H1 (cell line): Measurements from ENCODE around the gene RAB34. TPM values are rescaled to one million over a fixed set of nuclear protein-coding genes. Genes with fewer than 3 reads are reported as not detected.

Experiments
- CTCF ChIA-PET: fragments of 300-600 bp; sonication (Branson Sonifier 250); formaldehyde crosslinking; loops from one replicate; lab custom pipeline; 2021; ENCODE audit not compliant: partially characterized antibody; lab: Charles Lee
- POLR2A ChIA-PET: fragments of 300-600 bp; sonication (Branson Sonifier 250); formaldehyde crosslinking; loops from one replicate; lab custom pipeline; 2021; ENCODE audit warnings: inconsistent platforms; ENCODE audit not compliant: partially characterized antibody; lab: Charles Lee
- DNase-seq, 2 experiments: peaks; one replicate each; pipeline versions ENCODE4 v3.0.0 to v3.0.0-alpha.2; 2010 to 2022; ENCODE audit warnings: low spot score in 2 of 2, low read depth in 1 of 2, mixed read lengths in 1 of 2
- FAIRE-seq: peaks from 2 replicates; lab custom pipeline; 2011; peaks lifted over from hg19 to GRCh38; lab: Jason Lieb, UNC
- H2AFZ ChIP-seq: 2 replicates; pipeline ENCODE4 v1.8.1; 2012; ENCODE audit warnings: low read length, inconsistent platforms
- H2AK5ac ChIP-seq: 2 replicates; pipeline ENCODE4 v1.6.1; 2013; ENCODE audit warnings: low read depth, low read length
- H2BK120ac ChIP-seq: replicated peaks from 2 replicates; pipeline ENCODE3; 2013; ENCODE audit warnings: low read depth, low read length, inconsistent platforms
- H2BK12ac ChIP-seq: 2 replicates; pipeline ENCODE4 v1.6.1; 2013; ENCODE audit warnings: low read depth, low read length
- H2BK15ac ChIP-seq: 2 replicates; pipeline ENCODE4 v1.6.1; 2013; ENCODE audit warnings: low read length
- H2BK20ac ChIP-seq: 2 replicates; pipeline ENCODE4 v1.6.1; 2013; ENCODE audit warnings: low read length
- H2BK5ac ChIP-seq: 2 replicates; pipeline ENCODE4 v1.6.1; 2013; ENCODE audit warnings: low read depth, low read length
- H3K14ac ChIP-seq: 2 replicates; pipeline ENCODE4 v1.6.1; 2013; ENCODE audit warnings: inconsistent platforms; ENCODE audit not compliant: insufficient read length
- H3K18ac ChIP-seq: 2 replicates; pipeline ENCODE4 v1.6.1; 2013; ENCODE audit warnings: low read length; ENCODE audit errors: extremely low read depth
- H3K23ac ChIP-seq: 2 replicates; pipeline ENCODE4 v1.6.1; 2013; ENCODE audit warnings: inconsistent platforms; ENCODE audit not compliant: insufficient read length
- H3K23me2 ChIP-seq: 2 replicates; pipeline ENCODE4 v1.6.1; 2013; ENCODE audit warnings: low read depth, low read length
- H3K27ac ChIP-seq: 2 replicates; pipeline ENCODE4 v1.6.1; 2011; ENCODE audit warnings: low read depth, low read length, inconsistent platforms
- H3K27me3 ChIP-seq, 4 experiments: replicated peaks in 1 of 4; 1 replicate in 1 of 4; 2 replicates in 3 of 4; pipeline versions ENCODE4 v1.6.1 to v1.8.1; 2011 to 2013; ENCODE audit warnings: low read length in 3 of 4, mild to moderate bottlenecking in 3 of 4, inconsistent platforms in 2 of 4, mixed read lengths in 2 of 4, moderate library complexity in 1 of 4; ENCODE audit not compliant: control insufficient read depth in 3 of 4, insufficient read depth in 3 of 4; ENCODE audit errors: extremely low read depth in 1 of 4
- H3K36me3 ChIP-seq, 4 experiments: 2 replicates each; pipeline versions ENCODE4 v1.6.1 to v1.8.1; 2011 to 2013; ENCODE audit warnings: mild to moderate bottlenecking in 4 of 4, low read length in 3 of 4, moderate library complexity in 2 of 4, control low read depth in 1 of 4, inconsistent platforms in 1 of 4; ENCODE audit not compliant: insufficient read depth in 4 of 4, control insufficient read depth in 2 of 4
- H3K4ac ChIP-seq: replicated peaks from 2 replicates; pipeline ENCODE3; 2013; ENCODE audit warnings: low read length, low read depth, mixed read lengths, inconsistent platforms; ENCODE audit not compliant: insufficient read length
- H3K4me1 ChIP-seq, 4 experiments: replicated peaks in 1 of 4; 1 replicate in 1 of 4; 2 replicates in 3 of 4; pipeline versions ENCODE4 v1.6.1 to v1.8.1; 2011 to 2013; ENCODE audit warnings: low read length in 3 of 4, inconsistent platforms in 2 of 4, mixed read lengths in 1 of 4; ENCODE audit not compliant: insufficient read depth in 4 of 4, control insufficient read depth in 3 of 4
- H3K4me2 ChIP-seq, 2 experiments: 2 replicates each; pipeline versions ENCODE4 v1.6.1 to v1.8.1; 2011 to 2013; ENCODE audit warnings: low read depth in 2 of 2, low read length in 2 of 2, control low read depth in 1 of 2, inconsistent platforms in 1 of 2, mild to moderate bottlenecking in 1 of 2; ENCODE audit not compliant: insufficient read depth in 1 of 2
- H3K4me3 ChIP-seq, 4 experiments: fragments of 200-600, 300-600 bp in 1 of 4; sonication (generic), shearing (Covaris generic), sonication (Bioruptor Twin) in 1 of 4; 2 replicates each; pipeline versions ENCODE4 v1.5.1 to v1.8.1; 2011 to 2016; ENCODE audit warnings: low read length in 4 of 4, low read depth in 3 of 4, control low read depth in 2 of 4, inconsistent platforms in 2 of 4, mild to moderate bottlenecking in 2 of 4, mixed read lengths in 1 of 4, moderate library complexity in 1 of 4; ENCODE audit not compliant: insufficient read depth in 2 of 4; ENCODE audit errors: extremely low read depth in 1 of 4
- H3K56ac ChIP-seq: replicated peaks from 2 replicates; pipeline ENCODE3; 2013; ENCODE audit warnings: low read depth, mild to moderate bottlenecking, mixed read lengths, low read length, inconsistent platforms; ENCODE audit not compliant: insufficient read length
- H3K79me1 ChIP-seq: 2 replicates; pipeline ENCODE4 v1.6.1; 2013; ENCODE audit warnings: low read depth, low read length, control low read depth
- H3K79me2 ChIP-seq, 2 experiments: 2 replicates each; pipeline versions ENCODE4 v1.6.1 to v1.8.1; 2012 to 2013; ENCODE audit warnings: low read length in 2 of 2, mild to moderate bottlenecking in 2 of 2, inconsistent platforms in 1 of 2; ENCODE audit not compliant: insufficient read depth in 2 of 2, control insufficient read depth in 1 of 2
- H3K9ac ChIP-seq, 4 experiments: replicated peaks in 1 of 4; 1 replicate in 1 of 4; 2 replicates in 3 of 4; pipeline versions ENCODE4 v1.6.1 to v1.8.1; 2011 to 2013; ENCODE audit warnings: low read depth in 3 of 4, low read length in 3 of 4, control low read depth in 2 of 4, mild to moderate bottlenecking in 2 of 4, moderate library complexity in 2 of 4, inconsistent platforms in 1 of 4; ENCODE audit errors: extremely low read depth in 1 of 4
- H3K9me3 ChIP-seq, 2 experiments: 2 replicates each; pipeline versions ENCODE4 v1.6.1 to v1.8.1; 2012 to 2013; ENCODE audit warnings: mild to moderate bottlenecking in 2 of 2, moderate library complexity in 2 of 2, control low read depth in 1 of 2, inconsistent platforms in 1 of 2, low read depth in 1 of 2, low read length in 1 of 2, mixed read lengths in 1 of 2; ENCODE audit not compliant: insufficient read depth in 2 of 2
- H4K20me1 ChIP-seq, 2 experiments: replicated peaks in 1 of 2; 2 replicates each; pipeline versions ENCODE3 to v1.8.1; 2011 to 2013; ENCODE audit warnings: inconsistent platforms in 2 of 2, low read length in 2 of 2, mild to moderate bottlenecking in 1 of 2; ENCODE audit not compliant: insufficient read depth in 2 of 2, control insufficient read depth in 1 of 2
- H4K5ac ChIP-seq: 2 replicates; pipeline ENCODE4 v1.6.1; 2013; ENCODE audit warnings: low read length, low read depth, mixed read lengths, inconsistent platforms; ENCODE audit not compliant: insufficient read length
- H4K8ac ChIP-seq: 2 replicates; pipeline ENCODE4 v1.8.0; 2013; ENCODE audit warnings: mild to moderate bottlenecking, moderate library complexity, low read length, inconsistent platforms; ENCODE audit not compliant: insufficient read depth; ENCODE audit errors: extremely low read depth
- H4K91ac ChIP-seq: replicated peaks from 2 replicates; pipeline ENCODE3; 2013; ENCODE audit warnings: low read length, mixed read lengths, inconsistent platforms; ENCODE audit not compliant: insufficient read length
- ASH2L ChIP-seq: fragments of 200-600, 300-600 bp; sonication (generic); IDR thresholded peaks from one replicate; pipeline ENCODE4 v1.7.1; 2017; ENCODE audit warnings: low read length
- BRCA1 ChIP-seq: IDR thresholded peaks from 2 replicates; pipeline ENCODE4 v1.6.1; 2012; ENCODE audit warnings: low read depth, low read length, improper control_type of control experiment
- POLR2AphosphoS5 ChIP-seq: IDR thresholded peaks from 2 replicates; pipeline ENCODE4 v1.6.1; 2011; ENCODE audit warnings: low read depth, low read length
- SAP30 ChIP-seq: fragments of 300-600 bp; sonication (generic); IDR thresholded peaks from 2 replicates; pipeline ENCODE4 v1.7.1; 2012; ENCODE audit warnings: low read length, moderate library complexity, mild to moderate bottlenecking, inconsistent platforms; ENCODE audit not compliant: insufficient read depth, insufficient replicate concordance
- WGBS, 2 experiments: shearing (Covaris generic) in 1 of 2; methylation state at CpG; one replicate each; pipeline versions ENCODE4 v1.1.6 to v1.1.7; 2013 to 2015; ENCODE audit warnings: low lambda C conversion rate in 2 of 2, mixed read lengths in 2 of 2, inconsistent platforms in 1 of 2, low coverage in 1 of 2, missing lambda C conversion rate in 1 of 2; ENCODE audit not compliant: insufficient replicate concordance in 2 of 2, insufficient coverage in 1 of 2, insufficient read length in 1 of 2; ENCODE audit errors: extremely low coverage in 1 of 2, missing lambda C conversion rate in 1 of 2; 5-methylcytosine and 5-hydroxymethylcytosine counted together
- polyA plus RNA-seq, 7 experiments: library from polyadenylated mRNA; depleted of rRNA in 3 of 7; stranded (reverse) in 5 of 7; unstranded in 2 of 7; fragments of >200 nt in 5 of 7; fragments of 200-250 nt in 2 of 7; gene quantifications; 1 replicate in 5 of 7; 2 replicates in 1 of 7; 4 replicates in 1 of 7; pipeline versions ENCODE4 v1.2.1 to v1.2.3, GENCODE V29; 2011 to 2013; ENCODE audit warnings: missing spikeins in 2 of 7, mixed read lengths in 2 of 7
- total RNA-seq: library from RNA; stranded (reverse); fragmentation: NEBNext Ultra II Directional; extraction: Animal tissue kit (Norgen Biotek cat#: 25700); gene quantifications from 2 replicates; pipeline ENCODE4 v1.2.1, GENCODE V29; 2021
- TF ChIP-seq, protein P1 (sequence below): IDR thresholded peaks from 2 replicates; pipeline ENCODE4 v1.6.1; 2012; ENCODE audit warnings: low read length, inconsistent platforms

RAB34 gene
- total and polyA plus RNA-seq, 2 of the 8 experiments (the other 6 are each of a cell fraction or from before 2014, with no cell fraction given) = 237 to 305 TPM

DNA sequence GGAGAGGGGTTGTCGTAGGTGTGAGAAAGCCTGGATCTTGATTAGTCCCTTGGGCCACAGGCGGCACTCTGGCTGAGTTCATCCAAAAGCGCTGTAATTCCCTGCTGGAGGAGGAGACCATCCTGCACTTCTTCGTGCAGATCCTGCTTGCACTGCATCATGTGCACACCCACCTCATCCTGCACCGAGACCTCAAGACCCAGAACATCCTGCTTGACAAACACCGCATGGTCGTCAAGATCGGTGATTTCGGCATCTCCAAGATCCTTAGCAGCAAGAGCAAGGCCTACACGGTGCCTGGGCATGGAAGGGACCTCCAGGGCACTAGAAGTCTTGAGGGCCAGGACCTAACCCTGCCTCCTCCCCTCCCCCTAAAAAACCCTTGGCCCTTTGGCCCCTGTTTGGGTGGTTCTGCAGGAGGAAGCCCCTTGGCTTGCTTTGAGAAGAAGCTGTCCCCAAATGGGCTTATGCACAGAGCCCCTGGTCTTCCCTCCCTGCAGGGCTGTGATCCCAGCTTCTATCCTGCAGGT lies 17.1 kb upstream of the RAB34 start:
- Histone ChIP-seq H2BK20ac (0 out of 2 replicates have a peak overlapping the region, but pooled peaks have one; percentile 13), H3K79me1 (peaks cover 2% of the 10 kb centered on the region; the same call in 1 of the 2 replicates), H3K14ac (no peak overlapping the region), H3K9me3 (no peaks in the 10 kb centered on the region), H3K4ac (no peak overlapping the region), H3K18ac (no peak overlapping the region), H4K20me1 (peaks cover 0 to 5% of the 10 kb centered on the region in 2 experiments), H3K23ac (no peak overlapping the region), H3K23me2 (no peaks in the 10 kb centered on the region), H2BK120ac (no peak overlapping the region), H3K56ac (no peak overlapping the region), H3K4me2 (no peak overlapping the region), H4K5ac (no peak overlapping the region), H3K27ac (no peak overlapping the region), H3K79me2 (peaks cover 0 to 2% of the 10 kb centered on the region in 2 experiments; a peak in 1 of 4 replicates), H3K4me3 (no peak overlapping the region), H4K8ac (no peak overlapping the region), H2AFZ (no peak overlapping the region), H3K4me1 (no peaks in the 10 kb centered on the region), H3K27me3 (no peaks in the 10 kb centered on the region), H2BK5ac (no peak overlapping the region), H4K91ac (no peak overlapping the region), H3K9ac (no peak overlapping the region), H2BK12ac (no peak overlapping the region; the same call in 1 of the 2 replicates), H2BK15ac (no peak overlapping the region), H3K36me3 (peaks cover 9 to 17% (median 13%) of the 10 kb centered on the region in 4 experiments; a peak in 6 of 8 replicates), H2AK5ac (no peak overlapping the region)
- CTCF ChIA-PET = interaction anchor here (0.7 to 16.9 kb wide), 6 partner anchors 8 to 144 kb away, joined by 3 to 316 read pairs (median 5); partner anchors contain the start of genes RPL23A and TLCD1
- FAIRE-seq (no peak), DNase-seq (no peak)
- POLR2A ChIA-PET = interaction anchor here (0.8 to 17.6 kb wide), 4 partner anchors 10 to 15 kb away, joined by 3 to 813 read pairs (median 6); partner anchors contain the start of genes RPL23A and TRAF4
- WGBS, 2 experiments = 85% methylated on average over 10 of the region's 10 CpGs; no CpG with 5 or more reads in 1 of the 2 experiments
- TF ChIP-seq ASH2L (no peak), POLR2AphosphoS5 (no peak), SAP30 (no peak), BRCA1 (no peak)
- TF ChIP-seq, protein P1, sequence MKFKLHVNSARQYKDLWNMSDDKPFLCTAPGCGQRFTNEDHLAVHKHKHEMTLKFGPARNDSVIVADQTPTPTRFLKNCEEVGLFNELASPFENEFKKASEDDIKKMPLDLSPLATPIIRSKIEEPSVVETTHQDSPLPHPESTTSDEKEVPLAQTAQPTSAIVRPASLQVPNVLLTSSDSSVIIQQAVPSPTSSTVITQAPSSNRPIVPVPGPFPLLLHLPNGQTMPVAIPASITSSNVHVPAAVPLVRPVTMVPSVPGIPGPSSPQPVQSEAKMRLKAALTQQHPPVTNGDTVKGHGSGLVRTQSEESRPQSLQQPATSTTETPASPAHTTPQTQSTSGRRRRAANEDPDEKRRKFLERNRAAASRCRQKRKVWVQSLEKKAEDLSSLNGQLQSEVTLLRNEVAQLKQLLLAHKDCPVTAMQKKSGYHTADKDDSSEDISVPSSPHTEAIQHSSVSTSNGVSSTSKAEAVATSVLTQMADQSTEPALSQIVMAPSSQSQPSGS = no peak
